ENCODE data around the gene CMPK1.

Gene CMPK1

DNA sequence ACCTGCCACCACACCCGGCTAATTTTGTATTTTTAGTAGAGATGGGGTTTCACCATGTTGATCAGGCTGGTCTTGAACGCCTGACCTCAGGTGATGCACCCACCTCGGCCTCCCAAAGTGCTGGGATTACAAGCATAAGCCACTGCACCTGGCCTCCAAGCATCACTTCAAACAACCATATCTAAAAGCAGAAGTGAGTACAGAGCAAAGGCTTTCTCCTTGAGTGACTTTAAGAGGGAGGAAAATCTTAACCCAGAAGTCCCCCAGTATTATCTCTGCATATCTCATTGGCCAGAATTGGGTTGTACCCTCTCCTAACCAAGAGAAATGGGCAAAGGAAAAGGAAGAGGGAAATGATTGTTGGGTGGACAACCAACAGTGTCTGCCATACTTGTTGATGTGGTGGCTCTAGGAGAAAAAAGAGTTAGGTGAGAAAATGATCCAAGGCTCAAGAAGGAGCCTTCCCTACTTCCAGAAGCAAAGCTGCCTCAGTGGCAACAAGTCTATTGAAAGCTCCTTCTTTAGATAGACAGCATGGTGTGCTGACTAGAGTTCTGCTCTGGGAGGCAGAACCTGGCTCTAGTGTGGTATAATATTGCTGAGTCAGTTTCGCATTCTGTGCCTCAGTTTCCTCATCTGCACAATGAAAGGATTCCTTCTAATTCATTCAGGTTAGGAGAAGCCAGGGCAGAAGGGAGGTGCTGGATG, 65.7 kb downstream of the CMPK1 start:
- no peak for DNase-seq

DNA sequence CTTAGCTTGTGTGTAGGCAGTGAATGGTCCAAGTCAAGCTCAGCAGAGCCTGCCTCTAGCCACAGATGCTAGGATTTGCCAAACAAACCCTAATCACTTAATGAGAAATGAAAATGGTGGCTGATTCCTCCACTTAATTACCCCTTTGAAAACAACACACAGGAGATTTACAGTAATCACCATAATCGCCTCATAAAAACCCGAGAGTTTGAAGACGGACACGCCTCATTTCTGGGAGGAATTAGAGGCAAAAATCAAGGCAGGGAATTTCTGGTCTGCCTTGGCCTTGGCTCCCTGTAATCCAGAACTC, 66.2 kb downstream of the CMPK1 start:
- DNase-seq, result no peak

DNA sequence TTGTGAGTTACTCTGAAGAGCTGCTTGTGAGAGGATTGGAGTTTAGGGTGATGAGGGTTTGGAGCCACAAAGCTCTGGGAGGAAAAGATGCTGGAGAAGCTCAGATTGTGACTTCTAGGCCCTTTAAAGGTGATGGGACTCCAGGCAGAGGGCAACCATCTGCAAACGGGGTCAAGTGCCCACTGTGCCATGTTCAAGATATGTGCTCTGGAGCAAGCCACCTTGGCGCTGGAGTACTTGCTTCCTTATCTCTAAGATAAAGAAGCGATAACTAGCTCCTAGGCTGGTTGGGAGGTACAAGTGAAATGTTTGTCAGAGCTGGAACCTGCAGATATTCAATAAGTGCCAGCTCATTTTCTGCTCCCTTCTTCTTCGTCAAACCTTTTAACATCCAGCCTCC, 68.2 kb downstream of the CMPK1 start:
- no peak for DNase-seq

DNA sequence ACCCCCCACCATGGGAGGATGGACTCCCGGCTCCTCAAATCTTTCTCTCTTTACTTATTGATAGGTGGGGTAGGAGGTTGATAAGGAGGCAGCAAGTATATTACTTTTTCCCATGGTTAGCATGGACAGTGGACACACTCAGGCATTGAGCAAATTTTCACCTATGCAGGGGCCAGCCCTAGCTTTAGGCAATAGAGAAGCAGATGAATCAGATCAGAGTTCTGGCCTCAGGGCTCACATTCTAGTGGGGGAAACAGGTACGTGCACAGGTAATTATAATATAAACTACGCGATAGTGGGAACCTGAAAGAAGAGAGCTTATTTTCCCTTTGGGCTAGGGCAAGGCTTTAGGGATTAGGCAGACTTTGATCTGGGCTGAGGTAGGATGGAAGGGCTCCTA, 69.0 kb downstream of the CMPK1 start:
- DNase-seq, result no peak

DNA sequence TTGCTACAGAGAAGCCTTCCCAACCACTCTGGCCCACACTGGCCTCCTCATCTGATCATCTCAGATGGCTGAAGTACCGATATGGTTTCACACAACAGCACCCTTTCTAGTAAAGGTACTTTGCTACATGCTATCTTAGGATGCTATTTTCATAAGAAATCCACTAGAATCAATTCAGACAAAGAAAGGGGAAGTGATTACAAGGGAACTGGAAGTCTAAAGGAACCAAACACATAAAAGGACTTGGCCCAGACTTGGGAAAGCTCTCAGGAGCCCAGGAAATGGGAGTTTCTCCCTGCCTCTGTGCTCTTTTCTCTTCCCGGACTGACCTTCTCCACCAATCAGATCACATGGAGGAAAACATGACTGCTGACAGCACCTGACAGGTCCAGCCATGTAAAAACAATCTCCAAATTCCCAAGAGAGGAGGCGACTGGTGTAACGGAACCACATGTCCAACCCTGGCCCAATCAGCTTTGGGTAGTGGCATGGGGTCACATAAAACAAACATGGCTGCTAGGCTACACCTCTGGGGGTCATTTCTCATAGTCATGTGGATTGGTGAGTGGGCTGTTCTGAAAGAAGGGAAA, 69.8 kb downstream of the CMPK1 start:
- DNase-seq, result no peak

DNA sequence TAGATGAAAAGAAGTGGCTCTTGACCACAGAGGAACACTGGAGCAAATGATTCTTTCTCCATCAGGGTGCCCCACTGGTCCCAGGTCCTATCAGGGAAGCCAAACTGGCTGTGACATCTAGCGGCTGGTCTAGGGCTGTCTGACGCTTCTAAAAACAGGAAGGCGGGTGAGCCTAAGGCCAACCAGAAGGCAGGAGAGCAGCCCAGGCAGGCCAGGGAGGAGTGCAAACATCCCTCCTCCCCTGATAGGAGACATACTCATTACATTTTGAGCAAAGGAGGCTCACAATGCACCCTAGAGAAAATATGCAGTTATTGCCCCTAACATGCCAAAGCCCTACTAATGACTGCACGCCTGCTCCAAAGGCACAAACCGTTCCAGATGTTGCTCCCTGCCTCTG, 72.1 kb downstream of the CMPK1 start:
- DNase-seq, result no peak

DNA sequence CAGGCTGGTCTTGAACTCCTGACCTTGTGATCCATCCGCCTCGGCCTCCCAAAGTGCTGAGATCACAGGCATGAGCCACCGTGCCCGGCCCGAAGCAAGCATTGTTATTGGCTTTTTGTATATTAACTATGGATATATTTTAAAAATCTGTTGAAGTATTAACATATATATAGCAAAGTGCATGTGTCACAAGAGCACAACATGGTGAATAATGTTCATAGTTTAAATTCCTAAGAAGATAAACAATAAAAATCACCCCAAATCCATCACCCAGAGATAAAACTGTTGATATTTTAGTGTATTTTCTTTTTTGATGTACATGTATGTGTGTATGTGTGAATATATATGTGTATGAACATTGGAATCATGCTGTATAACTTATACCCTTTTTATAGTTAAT, 73.4 kb downstream of the CMPK1 start:
- no peak for DNase-seq

DNA sequence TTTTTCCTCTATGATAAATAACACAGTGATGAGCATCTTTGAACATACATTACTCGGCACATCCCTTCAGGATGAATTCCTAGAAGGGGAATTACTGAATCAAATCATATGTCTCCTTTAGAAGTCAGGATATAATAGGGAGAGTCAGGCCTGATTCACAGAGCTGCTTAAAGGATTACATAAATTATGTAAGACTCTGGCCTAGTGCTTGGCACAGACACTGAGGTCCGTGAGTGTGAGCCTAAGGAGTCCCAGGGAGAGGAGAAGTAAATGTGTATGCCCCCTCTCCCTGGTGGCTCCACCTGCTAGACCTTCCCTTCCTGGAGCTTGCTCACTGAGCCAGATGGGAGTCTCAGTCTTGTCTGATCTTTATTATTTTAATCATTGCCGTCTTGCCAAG, 73.9 kb downstream of the CMPK1 start:
- no peak for DNase-seq

DNA sequence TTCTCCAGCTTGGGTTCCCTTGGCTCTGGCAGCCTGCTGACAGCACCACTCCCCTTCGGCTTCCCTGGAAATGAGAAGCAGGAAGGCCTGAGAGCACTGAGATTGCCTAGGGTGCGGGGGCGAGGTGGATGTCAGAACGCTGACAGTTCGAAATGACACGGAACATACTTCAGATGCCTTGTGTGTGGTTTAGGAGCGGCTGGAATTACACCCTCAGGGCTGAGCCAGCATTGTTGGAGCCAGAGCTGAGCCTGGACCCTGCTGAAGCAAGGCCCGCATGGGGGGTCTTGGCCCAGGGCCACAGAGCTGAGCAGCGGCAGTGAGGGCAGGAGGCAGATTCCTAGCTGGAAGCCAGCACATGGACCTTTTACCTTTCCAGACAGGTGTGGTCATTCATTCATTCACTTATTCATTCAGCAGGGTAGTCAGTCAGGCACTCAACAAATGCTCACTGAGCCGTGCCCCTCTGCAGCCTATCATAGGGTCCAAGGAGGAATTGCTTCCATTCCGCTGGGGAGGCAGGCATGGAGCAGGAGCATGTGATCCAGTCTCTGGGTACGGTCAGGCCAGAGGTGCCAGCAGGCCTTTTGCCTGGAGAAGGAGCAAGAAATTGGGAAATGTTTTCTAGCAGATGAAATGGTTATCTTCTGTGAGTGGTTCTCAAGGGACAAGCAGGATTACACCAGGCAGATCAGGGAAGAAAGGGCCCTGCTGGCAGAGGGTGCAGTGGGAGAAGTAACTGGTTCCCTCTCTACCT, 75.9 kb downstream of the CMPK1 start:
- DNase-seq, result no peak

DNA sequence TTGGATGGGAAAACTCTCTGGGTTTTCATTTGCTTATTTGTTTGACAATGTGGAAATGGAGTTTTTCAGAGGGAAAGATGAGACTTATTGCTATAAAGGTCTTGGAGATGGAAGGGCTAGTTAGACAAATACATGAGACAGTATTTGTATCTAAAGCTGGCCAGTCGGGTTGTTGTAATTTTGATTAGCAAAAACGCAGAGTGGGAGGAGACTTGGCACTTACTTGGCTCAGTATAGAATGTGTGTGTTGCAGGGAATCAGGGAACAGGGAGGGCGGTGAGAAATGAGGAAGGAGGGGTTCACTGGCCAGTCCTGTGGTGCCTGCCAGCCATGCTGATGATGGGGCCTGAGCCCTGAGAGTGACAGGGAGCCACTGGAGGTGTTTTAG, 76.5 kb downstream of the CMPK1 start:
- DNase-seq, result no peak

DNA sequence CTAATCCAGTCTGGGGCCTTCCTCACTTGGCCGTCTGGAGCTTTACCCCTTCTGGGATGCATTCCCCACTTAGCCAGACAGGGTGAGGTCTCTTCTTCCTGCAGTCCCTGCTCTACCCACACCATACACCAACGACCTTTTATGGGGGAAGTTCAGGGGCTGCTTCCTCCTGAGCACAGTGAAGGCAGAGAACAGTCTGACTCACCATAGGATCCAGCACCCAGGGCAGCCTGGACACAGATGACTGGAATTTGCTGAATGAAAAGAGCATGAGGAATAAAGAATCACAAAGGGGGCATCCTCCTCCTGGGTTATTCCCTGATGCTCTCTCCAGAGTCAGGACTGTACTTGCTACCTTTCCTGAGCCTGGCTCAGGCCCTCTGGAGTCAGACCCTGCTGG, 77.8 kb downstream of the CMPK1 start:
- no peak for DNase-seq

DNA sequence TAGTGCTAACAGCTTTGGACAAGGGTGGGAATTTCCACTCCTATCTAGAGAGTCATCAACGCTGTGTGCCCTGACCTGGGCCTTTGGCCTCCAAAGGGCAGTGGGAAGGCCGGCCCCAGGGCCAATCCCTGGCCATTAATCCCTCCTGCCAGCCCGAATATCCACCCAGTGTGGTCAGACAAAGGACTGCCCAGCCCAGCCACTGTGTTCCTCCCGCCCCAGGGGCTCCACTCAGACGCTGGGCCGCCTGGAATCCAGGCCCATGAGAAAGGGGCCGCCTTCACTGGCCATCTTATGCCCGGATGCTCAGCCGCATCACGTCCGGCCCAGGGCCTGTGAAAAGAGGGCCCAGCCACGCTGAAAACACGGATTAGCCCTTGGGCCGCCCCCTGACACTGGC, 78.8 kb downstream of the CMPK1 start:
- DNase-seq, result no peak

DNA sequence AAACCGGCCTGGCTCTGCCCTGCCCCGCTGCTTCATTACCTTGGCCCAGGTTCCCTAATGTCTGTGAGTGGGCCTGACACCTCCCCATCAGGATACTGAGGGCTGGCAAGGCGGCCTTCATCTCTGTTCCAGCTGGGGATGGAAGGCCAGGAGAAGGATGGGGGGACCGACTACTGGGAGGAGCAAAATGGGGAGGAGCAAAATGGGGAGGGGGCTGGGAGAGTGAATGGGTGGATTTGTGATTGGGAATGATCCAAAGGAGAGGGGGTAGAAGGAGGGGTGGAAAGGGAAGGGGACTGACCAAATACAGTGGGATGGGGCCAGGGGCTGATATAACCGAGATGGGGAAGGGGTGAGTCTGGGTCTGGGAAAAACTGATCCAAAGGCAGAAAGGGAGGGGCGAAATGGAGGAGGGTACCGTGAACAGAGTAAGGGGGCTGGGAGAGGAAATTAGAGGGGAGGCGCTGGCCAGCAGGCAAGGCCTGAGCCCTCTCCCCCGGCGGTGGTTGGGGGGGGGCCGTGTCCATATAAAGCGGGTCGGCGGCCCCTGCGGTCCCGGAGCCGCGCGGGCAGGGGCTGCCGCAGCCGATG, 82.2 kb downstream of the CMPK1 start, which contains the start of gene FOXE3:
TSS of gene FOXE3 (plus strand) at position 558 of the 591 bp plus-strand sequence. CDS start at position 589, 31 bp downstream.
- DNase-seq, result no peak

DNA sequence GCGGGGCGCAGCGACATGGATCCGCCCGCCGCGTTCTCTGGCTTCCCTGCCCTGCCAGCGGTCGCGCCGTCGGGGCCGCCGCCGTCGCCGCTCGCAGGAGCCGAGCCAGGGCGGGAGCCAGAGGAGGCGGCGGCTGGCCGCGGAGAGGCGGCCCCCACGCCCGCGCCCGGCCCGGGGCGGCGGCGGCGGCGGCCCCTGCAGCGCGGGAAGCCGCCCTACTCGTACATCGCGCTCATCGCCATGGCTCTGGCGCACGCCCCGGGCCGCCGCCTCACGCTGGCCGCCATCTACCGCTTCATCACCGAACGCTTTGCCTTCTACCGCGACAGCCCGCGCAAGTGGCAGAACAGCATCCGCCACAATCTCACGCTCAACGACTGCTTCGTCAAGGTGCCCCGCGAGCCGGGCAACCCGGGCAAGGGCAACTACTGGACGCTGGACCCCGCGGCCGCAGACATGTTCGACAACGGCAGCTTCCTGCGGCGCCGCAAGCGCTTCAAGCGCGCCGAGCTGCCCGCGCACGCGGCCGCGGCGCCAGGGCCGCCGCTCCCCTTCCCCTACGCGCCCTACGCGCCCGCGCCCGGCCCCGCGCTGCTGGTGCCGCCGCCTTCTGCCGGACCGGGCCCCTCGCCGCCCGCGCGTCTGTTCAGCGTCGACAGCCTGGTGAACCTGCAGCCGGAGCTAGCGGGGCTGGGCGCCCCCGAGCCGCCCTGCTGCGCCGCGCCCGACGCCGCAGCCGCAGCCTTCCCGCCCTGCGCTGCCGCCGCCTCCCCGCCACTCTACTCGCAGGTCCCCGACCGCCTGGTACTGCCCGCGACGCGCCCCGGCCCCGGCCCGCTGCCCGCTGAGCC, 83.0 kb downstream of the CMPK1 start:
- DNase-seq, result no peak

DNA sequence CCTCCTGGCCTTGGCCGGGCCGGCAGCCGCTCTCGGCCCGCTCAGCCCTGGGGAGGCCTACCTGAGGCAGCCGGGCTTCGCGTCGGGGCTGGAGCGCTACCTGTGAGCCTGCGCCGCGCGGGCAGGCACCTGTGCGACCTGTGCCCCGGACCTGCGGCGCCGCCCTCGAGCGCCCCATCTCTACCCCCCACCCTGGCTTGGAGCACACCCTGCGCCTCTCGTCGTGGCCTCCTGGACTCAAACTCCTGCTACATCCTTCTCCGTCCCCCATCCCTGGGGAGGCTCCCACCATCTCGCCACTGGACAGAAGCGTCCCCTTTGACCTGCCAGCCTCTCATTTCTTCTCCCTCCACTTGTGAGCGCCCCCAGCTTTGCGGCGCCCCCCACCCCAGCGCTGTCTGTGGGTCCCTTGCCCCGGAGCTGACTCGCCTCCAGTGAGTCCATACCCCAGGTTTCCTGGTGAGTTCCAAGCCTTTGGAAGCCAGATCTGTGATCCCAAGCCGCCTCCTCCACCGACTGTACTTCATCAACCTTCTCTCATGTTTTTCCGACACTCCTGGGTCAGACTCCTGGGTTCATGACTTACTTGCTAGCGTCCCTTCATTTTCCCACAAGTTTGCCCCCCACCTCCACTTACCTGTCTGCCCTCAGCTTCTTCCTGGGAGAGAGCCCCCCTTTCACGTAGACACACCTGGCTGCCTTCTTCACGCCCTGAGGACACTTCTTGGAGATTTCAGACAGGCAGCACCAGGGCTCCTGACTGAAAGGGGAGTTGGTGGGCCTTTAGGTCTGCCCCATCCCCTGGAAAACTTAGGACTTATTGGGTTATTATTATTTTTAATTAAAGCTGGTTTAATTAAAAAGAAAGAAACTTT, 83.8 kb downstream of the CMPK1 start:
- no peak for DNase-seq

DNA sequence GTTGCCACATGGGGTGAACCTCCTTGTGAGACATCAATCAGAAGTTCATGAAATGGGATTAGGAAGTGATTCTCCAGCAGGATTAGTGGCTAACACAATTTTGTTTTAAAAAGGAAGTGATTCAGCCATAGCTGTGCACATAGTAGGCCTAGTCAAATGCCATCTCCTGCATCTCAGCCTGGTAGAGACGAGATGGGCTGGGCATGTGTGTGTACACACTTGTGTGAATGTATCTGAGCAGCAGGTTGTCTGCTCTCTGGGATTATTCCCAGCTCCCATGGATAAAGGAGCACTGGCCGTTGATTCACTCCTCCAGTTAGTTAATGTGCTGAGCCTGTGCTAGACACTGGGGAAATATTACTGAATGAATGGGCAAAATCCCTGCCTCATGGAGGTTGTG, 84.5 kb downstream of the CMPK1 start:
- DNase-seq, result no peak

DNA sequence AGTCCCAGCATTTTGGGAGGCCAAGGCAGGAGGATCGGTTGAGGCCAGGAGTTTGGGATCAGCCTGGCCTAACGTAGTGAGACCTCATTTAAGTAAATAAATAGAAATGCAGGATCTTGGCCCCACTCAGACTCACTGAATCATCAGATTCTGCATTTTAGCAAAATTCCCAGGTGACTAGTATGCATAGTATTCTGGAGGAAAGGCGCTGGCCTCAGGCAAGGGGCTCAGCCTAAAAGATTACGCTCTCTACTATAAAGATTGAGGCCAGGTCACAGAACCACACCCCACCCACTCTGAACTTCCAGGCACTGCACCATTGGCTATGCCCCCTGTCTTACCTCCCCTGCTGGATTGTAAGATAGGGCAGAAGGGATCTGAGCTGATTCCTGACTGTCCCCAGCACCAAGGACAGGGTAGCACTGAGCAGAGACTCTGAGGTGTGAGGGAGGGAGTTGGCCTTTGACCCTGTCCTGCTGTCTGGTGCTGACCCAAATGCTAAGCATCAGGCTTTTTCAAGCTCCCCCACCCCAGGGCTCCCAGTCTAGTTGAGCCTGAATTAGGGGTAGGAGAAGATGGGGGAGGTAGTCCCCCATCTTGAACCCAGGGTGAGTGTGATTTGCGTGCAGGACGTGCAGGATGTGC, 85.2 kb downstream of the CMPK1 start:
- no peak for DNase-seq

DNA sequence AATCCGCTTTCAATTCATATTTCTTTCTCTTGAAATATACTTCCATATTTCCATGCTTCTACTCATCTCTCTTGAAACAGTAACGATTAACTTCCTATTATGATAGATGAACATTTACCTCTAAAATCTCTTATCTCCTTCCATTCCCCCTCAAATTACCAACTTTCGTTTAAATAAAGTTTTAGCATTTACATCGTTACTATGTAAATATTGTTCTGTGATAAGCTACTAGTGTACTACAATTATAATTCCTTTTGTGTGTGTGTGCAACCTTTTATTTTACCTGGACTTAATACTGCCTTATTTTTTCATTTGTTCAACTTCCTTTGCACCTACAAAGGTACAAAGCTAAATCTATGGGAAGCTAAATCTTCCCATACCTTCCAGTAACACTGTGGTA, 87.0 kb downstream of the CMPK1 start:
- no peak for DNase-seq

DNA sequence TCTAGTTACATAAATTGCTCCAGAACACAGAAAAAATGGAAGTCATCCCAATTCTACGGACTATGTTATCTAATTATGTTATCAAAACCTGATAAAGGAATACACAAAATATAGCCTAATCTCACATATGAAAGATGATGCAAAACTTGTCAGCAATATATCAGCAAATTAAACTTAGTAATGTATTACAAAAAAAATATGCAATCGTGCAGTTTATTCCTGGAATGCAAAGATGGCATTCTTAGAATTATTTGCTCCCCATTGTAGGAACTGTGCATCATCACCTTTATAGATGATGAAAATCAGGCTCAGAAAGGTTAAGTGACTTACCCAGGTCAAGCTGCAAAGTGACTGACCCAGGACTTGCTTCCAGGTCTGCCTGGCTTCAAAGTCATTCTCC, 90.3 kb downstream of the CMPK1 start:
- DNase-seq, result no peak

DNA sequence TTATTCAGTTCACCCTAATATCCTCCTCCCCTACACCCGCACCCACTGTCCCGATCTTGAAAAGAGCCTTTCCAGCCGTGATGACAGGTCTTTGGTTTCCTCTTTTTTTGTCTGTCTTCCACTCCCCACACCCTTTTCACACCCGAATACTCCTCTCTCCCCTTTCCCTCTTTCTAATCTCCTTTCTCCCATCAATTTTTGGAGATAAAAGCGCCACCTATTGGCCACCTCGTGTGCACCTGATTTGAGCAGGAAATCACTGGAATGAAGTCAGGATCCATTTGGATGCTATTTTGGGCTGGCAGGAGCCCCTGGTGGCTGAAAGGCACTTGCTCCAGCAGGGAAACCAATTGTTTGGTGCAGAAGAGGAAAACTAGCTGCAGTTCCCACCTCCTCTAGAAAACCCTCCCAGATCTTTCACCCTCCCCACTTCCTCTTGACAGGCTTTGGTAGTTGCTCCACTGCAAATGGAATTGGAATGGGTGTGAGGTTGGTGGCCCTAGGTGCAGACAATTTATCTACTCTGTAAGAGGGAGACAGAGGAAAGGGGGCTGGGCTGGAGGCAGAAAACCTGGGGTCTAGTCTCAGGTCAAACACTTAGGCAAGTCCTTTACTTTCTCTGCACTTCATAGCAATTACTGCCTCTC, 90.9 kb downstream of the CMPK1 start:
- no peak for DNase-seq

All from activated CD4-positive, alpha-beta T cell treated with anti-CD3 and anti-CD28 coated beads, Interleukin-2, amount 50 U/mL, for 16 hours (primary cell).